ENCODE results near the gene C2CD4A. TPM values are rescaled to one million over a fixed set of nuclear protein-coding genes. Genes with fewer than 3 reads are reported as not detected.

Gene C2CD4A
- total and polyA plus RNA-seq, 2 of the 4 experiments (the other 2 are of a cell fraction), result not detected

- POLR2A ChIA-PET (ENCODE audit: unreplicated experiment), result interaction anchor here (0.6 kb wide), 1 partner anchor 129 kb away, joined by 3 read pairs; no protein-coding TSS in a partner anchor
- DNase-seq, result no peak
- Histone ChIP-seq H4K5ac (ENCODE audit: low read depth, low read length) (no peak overlapping the region), H4K20me1 (ENCODE audit: insufficient read depth, low read length) (no peaks in the 10 kb centered on the region), H3K79me1 (ENCODE audit: low read depth in 1 of 2, low read length in 2 of 2) (no peaks in the 10 kb centered on the region), H3K56ac (ENCODE audit: extremely low read depth, insufficient read depth, low read length) (no peak overlapping the region), H3K4me2 (ENCODE audit: low read depth, low read length) (no peak overlapping the region), H2AK5ac (ENCODE audit: low read depth, low read length) (no peak overlapping the region), H3K18ac (ENCODE audit: low read depth, low read length) (no peak overlapping the region), H2BK15ac (ENCODE audit: low read depth, low read length) (no peak overlapping the region), H3K4ac (ENCODE audit: low read depth, low read length) (no peak overlapping the region), H4K8ac (ENCODE audit: low read depth in 2 of 2, low read length in 2 of 2) (no peak overlapping the region), H3K14ac (replicated peaks; ENCODE audit: low read depth, low read length) (no peak overlapping the region), H4K91ac (ENCODE audit: insufficient read depth, low read depth, low read length) (no peak overlapping the region), H3K23ac (ENCODE audit: low read depth, low read length) (no peak overlapping the region), H3K27me3 (ENCODE audit: control insufficient read depth, insufficient read depth, low read length) (peaks cover 5% of the 10 kb centered on the region; the same call in 1 of the 2 replicates), H3K9me1 (ENCODE audit: insufficient read depth, low read length) (no peaks in the 10 kb centered on the region), H3K36me3 (ENCODE audit: control insufficient read depth, insufficient read depth, low read length) (no peaks in the 10 kb centered on the region), H2AFZ (replicated peaks; ENCODE audit: low read length, poor library complexity) (peak overlapping the region; percentile 59), H2BK20ac (ENCODE audit: low read depth, low read length) (no peak overlapping the region), H3K27ac (ENCODE audit: insufficient read depth, low read length) (no peak overlapping the region), H2AK9ac (replicated peaks; ENCODE audit: low read depth, low read length, poor library complexity) (no peak overlapping the region), H2BK120ac (ENCODE audit: low read depth, low read length) (no peak overlapping the region), H3K9ac (ENCODE audit: low read depth, low read length) (no peak overlapping the region), H3K4me1 (ENCODE audit: control insufficient read depth, insufficient read depth, low read length) (no peaks in the 10 kb centered on the region), H3K4me3 (ENCODE audit: insufficient read depth, low read depth, low read length) (no peak overlapping the region), H2BK5ac (ENCODE audit: low read depth, low read length, poor library complexity, severe bottlenecking) (no peak overlapping the region), H3K9me3 (ENCODE audit: control insufficient read depth, insufficient read depth, low read length) (no peaks in the 10 kb centered on the region)
- TF ChIP-seq ELK1 (IDR thresholded peaks at IDR 0.05; ENCODE audit: borderline replicate concordance, low read depth, low read length) (no peak), FOS (IDR thresholded peaks at IDR 0.05; ENCODE audit: low read depth, low read length) (no peak), SMC3 (IDR thresholded peaks at IDR 0.05; ENCODE audit: low read depth, low read length) (no peak), MAFK (IDR thresholded peaks at IDR 0.05; ENCODE audit: low read depth, low read length) (no peak), CTCF (conservative IDR thresholded peaks at IDR 0.05; ENCODE audit: low read depth, low read length) (no peak), NFE2L2 (IDR thresholded peaks at IDR 0.05; ENCODE audit: low read depth, low read length) (no peak), RAD21 (IDR thresholded peaks at IDR 0.05; ENCODE audit: low read length) (no peak), POLR2A (IDR thresholded peaks at IDR 0.05; ENCODE audit: low read depth, low read length) (no peak)
- CTCF ChIA-PET, result no interaction called here
- dilution Hi-C loops (cut with HindIII; ENCODE audit: low sequenced_read_pairs, unreplicated experiment), result no loop called here
- intact Hi-C loops (cut with micrococcal nuclease), result no loop called here
- 40% methylated on average over 1 of the region's 7 CpGs; no CpG with 5 or more reads in 1 of the 2 experiments for WGBS, 2 experiments (ENCODE audit: extremely low coverage in 2 of 2, insufficient read length in 1 of 2)
- no peak for ATAC-seq (ENCODE audit: low read depth)
- no TSS peak for BruUV-seq (replicated peaks)
- in situ Hi-C loops (cut with MboI; ENCODE audit: low sequenced_read_pairs), result no loop called here
Observed at GRCh38 chr15:62094388-62094787, 27.6 kb downstream of the C2CD4A start.

Measured in IMR-90 (cell line).